ENCODE measurements around the gene ASTN2. TPM values are rescaled to one million over a fixed set of nuclear protein-coding genes. Genes with fewer than 3 reads are reported as not detected.

ASTN2 gene
- total RNA-seq, 4 donors from 2014 or later: 0.97 to 4.7 (median 3.0) TPM

GRCh38 chr9:116653348-116654058, 761.4 kb downstream of the ASTN2 start:
- no peak overlapping the region for H3K4me3 ChIP-seq (ENCODE audit: low read depth, poor library complexity, severe bottlenecking)
- 48 to 55% methylated on average over 7 of the region's 7 CpGs for WGBS, 2 donors
- DNase-seq (ENCODE audit: low spot score in 2 of 2): no peak
- no peak for TF ChIP-seq CTCF (IDR thresholded peaks at IDR 0.05)
- TF ChIP-seq POLR2A (IDR thresholded peaks at IDR 0.05): no peak
- intact Hi-C loops (cut with DNase I; ENCODE audit: low total_unique reads): no loop called here

- TF ChIP-seq CTCF (IDR thresholded peaks at IDR 0.05): no peak
- no peak for TF ChIP-seq POLR2A (IDR thresholded peaks at IDR 0.05)
- intact Hi-C loops (cut with DNase I; ENCODE audit: low total_unique reads): no loop called here
- WGBS, 2 donors: 59 to 63% methylated on average over 4 of the region's 4 CpGs
- DNase-seq (ENCODE audit: low spot score in 2 of 2): peak; percentile 80 to 91
- H3K4me3 ChIP-seq (ENCODE audit: low read depth, poor library complexity, severe bottlenecking): no peak overlapping the region
Observed at GRCh38 chr9:116647515-116647809, 767.4 kb downstream of the ASTN2 start.

DNA sequence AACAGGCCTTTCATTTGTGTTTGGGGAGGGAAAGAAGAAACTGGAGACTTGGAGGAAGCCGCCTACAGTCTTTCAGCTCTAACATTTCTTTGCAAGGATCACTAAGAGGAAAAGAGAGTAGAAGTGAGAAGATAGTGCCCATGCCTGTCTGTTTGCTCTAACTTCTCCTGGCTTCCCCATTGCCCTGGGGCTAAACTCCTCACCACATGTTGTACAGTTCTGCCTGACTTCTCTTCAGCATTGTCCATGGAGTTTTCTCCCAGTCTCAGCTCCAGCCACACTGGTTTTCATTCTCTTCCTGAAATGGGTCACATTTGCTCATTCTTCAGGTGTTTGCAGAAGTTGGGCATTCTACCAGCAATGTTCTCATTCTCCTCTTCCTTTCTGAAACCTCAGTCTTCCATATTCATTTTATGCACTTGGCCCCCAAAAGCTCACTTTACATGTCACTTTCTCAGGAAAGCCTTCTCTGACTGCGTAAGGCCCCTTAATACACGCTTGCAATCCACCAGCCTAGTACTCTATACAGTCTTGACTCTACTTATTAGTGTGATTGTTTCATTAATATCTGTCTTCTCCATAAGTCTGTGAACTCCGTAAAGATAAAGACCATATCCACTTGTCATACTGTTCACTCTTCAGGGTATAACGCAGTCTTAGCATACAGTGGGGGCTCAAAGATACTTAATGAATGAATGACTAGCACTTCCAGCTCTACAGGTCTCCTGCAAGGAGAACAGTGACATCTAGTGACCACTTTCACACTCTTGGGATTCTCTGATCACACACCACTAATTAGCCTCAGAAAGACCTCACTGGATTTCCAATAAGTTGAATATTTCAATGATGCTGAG, 768.0 kb downstream of the ASTN2 start:
- no peak for DNase-seq (ENCODE audit: low spot score in 2 of 2)
- intact Hi-C loops (cut with DNase I; ENCODE audit: low total_unique reads): no loop called here
- TF ChIP-seq CTCF (IDR thresholded peaks at IDR 0.05): no peak
- no peak overlapping the region for H3K4me3 ChIP-seq (ENCODE audit: low read depth, poor library complexity, severe bottlenecking)
- 80 to 81% methylated on average over 5 of the region's 5 CpGs for WGBS, 2 donors

GRCh38 chr9:116644091-116644688, 770.7 kb downstream of the ASTN2 start:
- no peak for TF ChIP-seq POLR2A (IDR thresholded peaks at IDR 0.05)
- TF ChIP-seq CTCF (IDR thresholded peaks at IDR 0.05): no peak
- intact Hi-C loops (cut with DNase I; ENCODE audit: low total_unique reads): no loop called here
- no peak for DNase-seq (ENCODE audit: low spot score in 2 of 2)
- 52 to 63% methylated on average over 2 of the region's 2 CpGs for WGBS, 2 donors
- no peak overlapping the region for H3K4me3 ChIP-seq (ENCODE audit: low read depth, poor library complexity, severe bottlenecking)

- no peak overlapping the region for H3K4me3 ChIP-seq (ENCODE audit: low read depth, poor library complexity, severe bottlenecking)
- WGBS, 2 donors: 65 to 81% methylated on average over 1 of the region's 1 CpG
- no peak for DNase-seq (ENCODE audit: low spot score in 2 of 2)
- intact Hi-C loops (cut with DNase I; ENCODE audit: low total_unique reads): no loop called here
- TF ChIP-seq POLR2A (IDR thresholded peaks at IDR 0.05): no peak
- TF ChIP-seq CTCF (IDR thresholded peaks at IDR 0.05): no peak
Observed at GRCh38 chr9:116643691-116644090, 771.2 kb downstream of the ASTN2 start.

All from lower leg skin (tissue), 4 donors.